Stimulated activated CD4-positive, alpha-beta T cell treated with anti-CD3 and anti-CD28 coated beads, Interleukin-2, amount 100 ng/mL, for 4 hours (primary cell): ENCODE measurements around the gene UNC13A.
"Not testable (repeated sequence)": the region's sequence is repeated elsewhere in the genome, so short reads cannot be mapped to it uniquely, and the experiment has no call there.

ENCODE experiments used
- DNase-seq: peaks from one replicate; pipeline ENCODE4 v3.0.0-alpha.2; 2020; ENCODE audit warnings: low read depth

Gene UNC13A

GRCh38 chr19:17604372-17605025, 83.7 kb downstream of the UNC13A start:
- no peak for DNase-seq

- no peak for DNase-seq
These were observed 85.2 kb downstream of the UNC13A start for GRCh38 chr19:17602872-17603510.

DNA sequence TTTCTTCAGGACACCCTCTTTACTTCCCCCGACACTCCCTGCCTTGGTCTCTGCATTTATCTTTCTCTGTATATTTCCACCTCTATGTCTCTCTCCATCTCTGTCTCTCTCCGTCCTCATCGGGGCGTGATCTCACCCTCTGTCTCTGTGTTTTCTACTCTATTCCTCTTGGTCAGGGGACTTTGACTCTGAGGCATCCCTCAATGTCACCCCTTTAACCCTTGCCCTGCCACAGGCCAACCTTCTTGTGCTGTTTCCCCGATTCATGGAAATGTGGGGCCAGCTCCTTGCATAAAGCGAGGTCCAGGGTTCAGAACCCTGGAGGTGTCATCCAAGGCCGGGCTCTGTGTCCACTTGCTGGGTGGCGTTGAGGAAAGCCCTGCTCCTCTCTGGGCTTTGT, 85.9 kb downstream of the UNC13A start:
- DNase-seq = no peak

- DNase-seq = no peak
These were observed 86.5 kb downstream of the UNC13A start for GRCh38 chr19:17601683-17602082.

DNA sequence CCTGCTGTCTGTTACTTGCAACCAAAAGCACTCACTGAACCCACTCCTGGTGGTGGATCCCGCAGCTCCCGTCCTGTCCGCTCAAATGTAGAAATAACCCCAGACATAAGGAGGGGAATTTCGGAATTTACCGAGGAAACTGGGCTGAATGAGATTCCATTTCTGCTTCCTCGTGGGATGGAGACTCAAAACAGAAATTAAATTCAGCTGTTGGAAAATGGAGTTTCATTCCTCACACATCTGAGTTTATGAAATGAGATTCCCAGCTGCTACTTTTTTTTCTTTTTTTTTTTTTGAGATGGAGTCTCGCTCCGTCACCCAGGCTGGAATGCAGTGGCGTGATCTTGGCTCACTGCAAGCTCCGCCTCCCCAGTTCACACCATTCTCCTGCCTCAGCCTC, 88.4 kb downstream of the UNC13A start:
- DNase-seq = no peak

DNA sequence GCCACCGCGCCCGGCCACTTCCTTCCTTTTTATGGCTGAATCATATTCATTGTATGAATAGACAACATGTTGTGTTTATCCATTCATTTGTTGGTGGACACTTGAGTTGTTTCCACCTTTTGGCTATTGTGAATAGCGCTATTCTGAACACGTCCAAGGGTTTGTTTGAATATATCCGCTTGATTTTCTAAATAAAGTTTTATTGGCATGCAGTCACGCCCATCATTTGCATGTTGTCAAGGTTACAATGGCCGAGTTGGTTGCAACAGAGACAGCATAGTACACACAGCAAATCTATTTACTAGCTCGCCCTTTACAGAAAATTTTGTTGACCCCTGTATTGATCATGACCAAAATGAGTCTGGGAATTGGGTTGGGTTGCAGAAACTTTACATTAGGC, 89.2 kb downstream of the UNC13A start:
- no peak for DNase-seq

DNA sequence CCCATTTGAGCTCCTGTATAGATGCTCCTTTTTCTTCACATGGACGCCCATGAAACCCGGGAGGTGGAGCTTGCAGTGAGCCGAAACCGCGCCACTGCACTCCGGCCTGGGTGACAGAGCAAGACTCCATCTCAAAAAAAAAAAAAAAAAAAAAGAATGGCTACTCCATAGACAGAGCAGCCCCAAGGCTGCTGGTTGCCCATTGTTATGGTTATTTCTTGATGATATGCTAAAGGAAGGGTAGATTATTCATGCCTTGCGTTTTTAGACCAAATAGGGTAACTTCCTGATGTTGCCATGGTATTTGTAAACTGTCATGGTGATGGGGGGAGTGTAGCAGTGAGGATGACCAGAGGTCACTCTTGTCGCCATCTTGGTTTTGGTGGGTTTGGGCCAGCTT, 90.1 kb downstream of the UNC13A start:
- not testable (repeated sequence) for DNase-seq

GRCh38 chr19:17594296-17594695, 93.9 kb downstream of the UNC13A start:
- DNase-seq = not testable (repeated sequence)

DNA sequence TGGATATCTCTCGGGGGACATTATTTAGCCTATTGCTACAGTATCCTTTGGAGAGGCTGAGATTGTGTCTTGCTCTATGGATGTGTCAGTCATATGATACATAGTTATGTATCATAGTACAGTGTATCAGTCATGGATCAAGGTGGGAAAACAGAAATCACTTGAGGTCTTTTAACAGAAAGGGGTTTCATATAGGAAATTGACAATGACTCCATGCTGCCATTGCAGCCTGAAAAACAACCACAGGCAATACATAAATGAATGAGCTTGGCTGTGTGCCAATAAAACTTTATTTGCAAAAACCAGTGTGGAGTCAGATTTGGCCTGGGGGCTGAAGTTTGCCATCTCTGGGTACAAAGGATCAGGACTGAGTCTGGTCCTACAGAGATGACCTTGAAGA, 97.3 kb downstream of the UNC13A start:
- DNase-seq = no peak

GRCh38 chr19:17585395-17585794, 102.8 kb downstream of the UNC13A start:
- DNase-seq = not testable (repeated sequence)

- no peak for DNase-seq
These were observed 104.0 kb downstream of the UNC13A start for GRCh38 chr19:17584132-17584531.

GRCh38 chr19:17582613-17583012, 105.5 kb downstream of the UNC13A start:
- no peak for DNase-seq

DNA sequence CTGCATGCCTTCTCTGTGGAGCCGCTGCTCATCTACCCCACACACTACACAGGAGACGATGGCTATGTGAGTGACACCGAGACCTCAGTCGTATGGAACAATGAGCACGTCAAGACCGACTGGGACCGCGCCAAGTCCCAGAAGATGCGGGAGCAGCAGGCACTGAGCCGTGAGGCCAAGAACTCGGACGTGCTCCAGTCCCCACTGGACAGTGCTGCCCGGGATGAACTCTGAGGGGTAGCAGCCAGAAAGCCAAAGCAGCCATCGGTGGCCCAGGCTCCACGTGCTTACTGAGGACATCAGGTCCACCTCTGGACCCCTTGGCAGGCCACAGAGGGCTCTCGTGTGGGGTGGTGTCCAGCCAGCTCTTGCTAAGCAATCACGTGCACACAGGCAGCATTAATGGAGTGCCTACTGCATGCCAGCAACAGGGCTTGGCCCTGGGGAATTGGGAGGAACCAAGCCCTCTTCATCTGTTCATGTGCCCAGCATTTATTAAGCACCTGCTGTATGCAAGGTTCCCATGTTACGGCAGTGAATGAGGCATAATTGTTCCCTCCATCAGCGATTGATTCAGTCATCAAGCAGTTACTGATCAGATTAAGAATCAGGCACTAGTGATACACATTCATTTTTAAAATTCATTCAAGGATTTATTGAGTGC, 106.8 kb downstream of the UNC13A start:
- no peak for DNase-seq

- DNase-seq = no peak
These were observed 107.5 kb downstream of the UNC13A start for GRCh38 chr19:17580470-17581144.

- DNase-seq = no peak
These were observed 108.4 kb downstream of the UNC13A start for GRCh38 chr19:17579661-17580244.

DNA sequence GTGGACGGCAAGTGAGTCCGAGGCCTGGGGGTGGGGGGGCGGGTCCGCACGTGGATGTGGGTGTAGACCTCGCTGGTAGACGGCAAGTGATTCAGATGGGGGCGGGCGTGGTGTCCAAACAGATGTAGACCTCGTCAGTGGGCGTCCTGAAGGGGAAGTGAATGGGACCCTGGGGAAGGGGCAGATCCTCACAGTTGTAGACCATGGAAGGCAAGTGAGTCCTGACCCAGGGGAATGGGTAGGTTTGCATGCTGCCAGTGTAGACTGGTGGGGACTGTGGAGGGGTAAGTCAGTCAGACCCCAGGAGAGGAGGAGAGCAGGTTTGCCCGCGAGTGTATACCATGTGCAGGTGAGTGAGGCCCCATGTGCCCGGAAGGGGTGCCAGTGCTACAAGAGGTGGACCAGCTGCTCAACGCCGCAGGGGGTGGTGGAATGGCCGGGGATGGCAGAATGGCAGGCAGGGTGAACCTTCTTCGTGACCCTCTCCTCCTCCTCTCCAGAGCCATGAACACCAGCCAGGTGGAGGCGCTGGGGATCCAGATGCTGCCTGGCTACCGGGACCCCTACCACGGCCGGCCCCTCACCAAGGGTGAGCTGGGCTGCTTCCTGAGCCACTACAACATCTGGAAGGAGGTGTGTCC, 110.6 kb downstream of the UNC13A start:
- DNase-seq = no peak

DNA sequence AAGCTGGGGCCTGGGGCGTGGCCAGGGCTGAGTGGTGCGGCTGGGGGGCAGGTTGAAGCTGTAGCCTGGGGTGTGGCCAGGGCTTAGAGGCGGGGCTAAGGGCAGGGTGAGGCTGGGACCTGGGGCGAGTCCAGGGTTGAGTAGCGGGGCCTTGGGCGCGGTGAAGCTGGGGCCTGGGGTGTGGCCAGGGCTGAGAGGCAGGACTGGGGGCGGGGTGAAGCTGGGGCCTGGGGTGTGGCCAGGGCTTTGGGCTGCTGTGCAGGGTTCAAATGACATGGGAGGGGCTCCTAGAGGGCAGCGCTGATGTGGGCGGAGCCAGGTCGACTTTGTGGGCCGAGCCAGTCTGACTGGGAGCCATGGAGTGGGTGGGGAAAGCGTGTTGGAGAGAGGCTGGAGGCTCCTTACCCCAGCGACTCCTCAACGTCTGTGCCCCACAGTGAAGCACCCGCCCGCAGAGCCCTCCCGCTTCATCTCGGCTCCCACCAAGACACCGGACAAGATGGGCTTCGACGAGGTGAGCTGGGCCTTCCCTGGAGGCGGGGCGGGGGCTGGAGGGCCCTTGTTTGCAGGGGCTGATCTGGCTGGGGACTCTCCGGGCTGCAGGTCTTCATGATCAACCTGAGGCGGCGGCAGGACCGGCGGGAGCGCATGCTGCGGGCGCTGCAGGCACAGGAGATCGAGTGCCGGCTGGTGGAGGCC, 111.2 kb downstream of the UNC13A start:
- DNase-seq = no peak

DNA sequence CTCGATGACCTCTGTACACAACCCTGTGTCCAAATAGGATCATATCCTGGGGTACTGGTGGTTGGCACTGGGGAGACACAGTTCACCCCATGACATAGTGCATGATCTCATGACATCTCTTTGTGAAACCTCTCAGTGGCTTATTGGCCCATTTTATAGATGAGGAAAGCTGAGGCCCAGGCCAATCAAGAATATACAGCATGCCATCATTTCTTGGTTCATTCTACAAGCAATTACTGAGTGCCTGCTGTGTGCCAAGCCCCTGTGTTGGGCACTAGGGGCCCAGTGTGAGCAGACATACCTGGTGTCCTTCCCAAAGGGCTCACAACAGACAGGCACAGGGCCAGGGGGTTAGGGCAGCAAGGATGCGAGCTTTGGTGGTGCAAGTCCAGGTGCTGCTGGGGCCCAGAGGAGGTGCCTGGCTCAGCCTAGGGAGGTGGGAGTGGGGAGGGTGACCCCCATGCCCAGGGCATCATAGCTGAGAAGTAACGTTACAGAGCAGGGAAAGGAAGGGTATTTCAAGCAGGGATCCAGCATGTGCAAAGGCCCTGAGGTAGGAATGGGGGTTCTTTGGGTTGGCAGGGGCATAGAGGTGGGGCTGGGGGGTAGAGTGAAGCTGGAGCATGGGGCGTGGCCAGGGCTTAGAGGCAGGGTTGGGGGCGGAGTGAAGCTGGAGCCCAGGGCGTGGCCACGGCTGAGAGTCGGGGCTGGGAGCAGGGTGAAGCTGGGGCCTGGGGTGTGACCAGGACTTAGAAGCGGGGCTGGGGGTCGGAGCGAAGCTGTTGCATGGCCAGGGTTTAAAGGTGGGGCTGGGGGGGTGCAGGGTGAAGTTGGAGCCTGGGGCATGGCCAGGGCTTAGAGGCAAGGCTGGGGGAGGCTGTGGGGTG, 112.0 kb downstream of the UNC13A start:
- no peak for DNase-seq

DNA sequence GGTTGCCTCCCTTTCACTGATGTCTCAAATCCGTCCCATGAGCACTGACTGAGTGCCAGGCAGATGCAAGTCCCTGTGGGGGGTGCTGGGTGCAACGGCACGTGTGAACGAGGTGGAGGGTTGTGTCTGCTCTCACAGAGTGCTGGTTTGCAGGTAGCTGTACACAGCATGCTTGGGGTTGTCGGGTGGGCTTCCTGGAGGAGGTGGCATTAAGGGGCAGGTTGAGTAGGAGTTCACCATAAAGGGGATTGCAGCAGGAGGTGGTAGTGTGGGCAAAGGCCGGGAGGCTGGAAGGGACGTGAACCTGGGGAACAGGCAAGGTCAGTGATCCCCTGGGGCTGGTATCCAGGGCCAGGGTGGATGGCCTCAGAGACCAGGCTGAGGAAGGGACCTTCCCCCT, 115.5 kb downstream of the UNC13A start:
- DNase-seq = no peak

GRCh38 chr19:17570791-17571190, 117.4 kb downstream of the UNC13A start:
- DNase-seq = no peak
